Hepatocyte (in vitro differentiated cells): ENCODE data around the gene ESRRG.

Source experiments
- CTCF ChIP-seq: fragments of 200-600 bp; sonication (generic); IDR thresholded peaks from 2 replicates; pipeline ENCODE4 v1.5.1; 2016; ENCODE audit warnings: antibody characterized with exemption, mild to moderate bottlenecking; ENCODE audit not compliant: poor library complexity
- EZH2phosphoT487 ChIP-seq: fragments of 200-600 bp; sonication (generic); IDR thresholded peaks from one replicate; pipeline ENCODE4 v1.6.1; 2018; ENCODE audit warnings: antibody characterized with exemption, mild to moderate bottlenecking, low read depth, moderate library complexity; ENCODE audit not compliant: unreplicated experiment, severe bottlenecking

GRCh38 chr1:216616425-216616824 is 106.8 kb downstream of the ESRRG start:
- TF ChIP-seq EZH2phosphoT487, result no peak
- TF ChIP-seq CTCF, result no peak
